Parathyroid adenoma (tissue), 2 donors: ENCODE results near the gene ABCA6.

ENCODE experiments used
- H2AFZ ChIP-seq: fragments of 300-600 bp; sonication (generic); one replicate; pipeline ENCODE4 v1.7.0; 2017; ENCODE audit warnings: antibody characterized with exemption, mild to moderate bottlenecking
- H3K27ac ChIP-seq: fragments of 300-600 bp; sonication (generic); one replicate; pipeline ENCODE4 v1.7.0; 2017
- H3K27me3 ChIP-seq: fragments of 300-600 bp; sonication (generic); one replicate; pipeline ENCODE4 v1.7.0; 2017; ENCODE audit warnings: low read length; ENCODE audit not compliant: control insufficient read depth, insufficient read depth
- H3K36me3 ChIP-seq: fragments of 300-600 bp; sonication (generic); one replicate; pipeline ENCODE4 v1.7.0; 2017; ENCODE audit warnings: low read length; ENCODE audit not compliant: control insufficient read depth, insufficient read depth
- H3K4me1 ChIP-seq: fragments of 300-600 bp; sonication (generic); one replicate; pipeline ENCODE4 v1.7.0; 2017; ENCODE audit warnings: control low read depth
- H3K4me2 ChIP-seq: fragments of 300-600 bp; sonication (generic); one replicate; pipeline ENCODE4 v1.7.0; 2017; ENCODE audit warnings: low read length
- H3K4me3 ChIP-seq: fragments of 300-600 bp; sonication (generic); one replicate; pipeline ENCODE4 v1.7.0; 2017; ENCODE audit warnings: low read depth, low read length
- H3K79me2 ChIP-seq: fragments of 300-600 bp; sonication (generic); one replicate; pipeline ENCODE4 v1.7.0; 2017; ENCODE audit warnings: control low read depth
- H3K9ac ChIP-seq: fragments of 300-600 bp; sonication (generic); one replicate; pipeline ENCODE4 v1.7.0; 2017; ENCODE audit warnings: mild to moderate bottlenecking
- H3K9me3 ChIP-seq: fragments of 300-600 bp; sonication (generic); one replicate; pipeline ENCODE4 v1.7.0; 2017; ENCODE audit warnings: low read length; ENCODE audit not compliant: control insufficient read depth
- TF ChIP-seq, protein P1 (sequence below): fragments of 300-600 bp; sonication (generic); IDR thresholded peaks from one replicate; pipeline ENCODE4 v1.7.0; 2017; ENCODE audit warnings: antibody characterized with exemption, mild to moderate bottlenecking
- donor health status: primary hyperparathyroidism.

Gene ABCA6

GRCh38 chr17:69111794-69112193 is 29.9 kb downstream of the ABCA6 start:
- H3K4me2 ChIP-seq = no peak overlapping the region
- H3K79me2 ChIP-seq = no peaks in the 10 kb centered on the region
- no peaks in the 10 kb centered on the region for H3K9me3 ChIP-seq
- H3K4me1 ChIP-seq = no peaks in the 10 kb centered on the region
- H2AFZ ChIP-seq = no peak overlapping the region
- TF ChIP-seq, protein P1, sequence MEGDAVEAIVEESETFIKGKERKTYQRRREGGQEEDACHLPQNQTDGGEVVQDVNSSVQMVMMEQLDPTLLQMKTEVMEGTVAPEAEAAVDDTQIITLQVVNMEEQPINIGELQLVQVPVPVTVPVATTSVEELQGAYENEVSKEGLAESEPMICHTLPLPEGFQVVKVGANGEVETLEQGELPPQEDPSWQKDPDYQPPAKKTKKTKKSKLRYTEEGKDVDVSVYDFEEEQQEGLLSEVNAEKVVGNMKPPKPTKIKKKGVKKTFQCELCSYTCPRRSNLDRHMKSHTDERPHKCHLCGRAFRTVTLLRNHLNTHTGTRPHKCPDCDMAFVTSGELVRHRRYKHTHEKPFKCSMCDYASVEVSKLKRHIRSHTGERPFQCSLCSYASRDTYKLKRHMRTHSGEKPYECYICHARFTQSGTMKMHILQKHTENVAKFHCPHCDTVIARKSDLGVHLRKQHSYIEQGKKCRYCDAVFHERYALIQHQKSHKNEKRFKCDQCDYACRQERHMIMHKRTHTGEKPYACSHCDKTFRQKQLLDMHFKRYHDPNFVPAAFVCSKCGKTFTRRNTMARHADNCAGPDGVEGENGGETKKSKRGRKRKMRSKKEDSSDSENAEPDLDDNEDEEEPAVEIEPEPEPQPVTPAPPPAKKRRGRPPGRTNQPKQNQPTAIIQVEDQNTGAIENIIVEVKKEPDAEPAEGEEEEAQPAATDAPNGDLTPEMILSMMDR = no peak
- H3K4me3 ChIP-seq = no peak overlapping the region
- no peaks in the 10 kb centered on the region for H3K36me3 ChIP-seq
- no peaks in the 10 kb centered on the region for H3K27me3 ChIP-seq
- no peak overlapping the region for H3K27ac ChIP-seq
- H3K9ac ChIP-seq = no peak overlapping the region

DNA sequence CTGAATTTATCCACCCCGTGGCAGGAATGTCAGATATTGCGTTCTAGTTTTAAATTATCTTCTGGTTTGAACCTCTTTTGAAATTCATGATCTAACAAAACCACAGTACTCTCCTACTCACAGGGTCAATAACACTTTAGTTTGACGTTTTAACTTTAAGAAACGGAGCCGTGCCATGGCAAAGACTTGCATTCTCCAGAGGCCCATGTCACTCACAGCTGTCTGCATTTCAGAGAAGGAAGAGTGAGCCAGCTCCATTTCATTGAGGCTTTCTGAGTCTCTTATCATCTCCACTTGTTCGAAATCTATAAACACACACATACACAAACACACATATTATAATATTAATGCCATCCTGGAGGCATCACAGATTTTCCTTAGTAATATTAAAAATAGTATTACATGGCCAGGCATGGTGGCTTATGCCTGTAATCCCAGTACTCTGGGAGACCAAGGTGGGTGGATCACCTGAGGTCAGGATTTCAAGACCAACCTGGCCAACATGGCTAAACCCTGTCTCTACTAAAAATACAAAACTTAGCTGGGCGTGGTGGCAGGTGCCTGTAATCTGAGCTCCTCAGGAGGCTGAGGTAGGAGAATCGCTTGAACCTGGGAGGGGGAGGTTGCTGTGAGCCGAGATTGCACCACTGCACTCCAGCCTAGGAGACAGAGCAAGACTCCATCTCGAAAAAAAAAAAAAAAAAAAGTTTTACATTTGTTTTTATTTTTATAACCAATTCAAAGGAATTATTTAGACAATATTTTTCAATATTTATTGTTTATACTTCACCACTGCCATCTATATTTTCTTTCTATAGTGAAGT is 35.6 kb downstream of the ABCA6 start:
- TF ChIP-seq, protein P1 = no peak

GRCh38 chr17:69103557-69104233 is 38.0 kb downstream of the ABCA6 start:
- no peak overlapping the region for H3K4me2 ChIP-seq
- no peaks in the 10 kb centered on the region for H3K27me3 ChIP-seq
- H3K9ac ChIP-seq = no peak overlapping the region
- H2AFZ ChIP-seq = no peak overlapping the region
- no peaks in the 10 kb centered on the region for H3K79me2 ChIP-seq
- TF ChIP-seq, protein P1 = no peak
- H3K4me3 ChIP-seq = no peak overlapping the region
- no peaks in the 10 kb centered on the region for H3K9me3 ChIP-seq
- H3K27ac ChIP-seq = no peak overlapping the region
- no peaks in the 10 kb centered on the region for H3K4me1 ChIP-seq
- no peaks in the 10 kb centered on the region for H3K36me3 ChIP-seq

More for the DNA sequence above, 35.6 kb downstream of the ABCA6 start:
- Histone ChIP-seq H3K4me2 (no peak overlapping the region), H3K27ac (no peak overlapping the region), H3K36me3 (no peaks in the 10 kb centered on the region), H2AFZ (no peak overlapping the region), H3K4me1 (no peaks in the 10 kb centered on the region), H3K27me3 (no peaks in the 10 kb centered on the region), H3K9ac (no peak overlapping the region), H3K4me3 (no peak overlapping the region), H3K79me2 (no peaks in the 10 kb centered on the region), H3K9me3 (no peaks in the 10 kb centered on the region)

DNA sequence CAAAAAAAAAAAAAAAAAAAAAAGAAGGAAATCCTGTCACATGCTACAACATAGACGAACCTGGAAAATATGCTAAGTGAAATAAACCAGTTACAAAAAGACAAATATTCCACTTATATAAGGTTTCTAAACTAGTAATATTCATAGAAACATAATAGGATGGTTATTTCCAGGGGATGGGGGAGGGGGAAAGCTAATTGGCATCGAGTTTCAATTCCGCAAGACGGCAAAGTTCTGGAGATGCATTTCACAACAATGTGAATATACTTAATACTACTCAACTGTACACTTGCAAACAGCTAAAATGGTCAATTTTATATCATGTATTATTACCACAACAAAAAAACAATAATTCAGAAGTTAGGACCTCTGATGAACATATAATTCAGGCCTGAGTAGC is 43.1 kb downstream of the ABCA6 start:
- H3K4me3 ChIP-seq = no peak overlapping the region
- no peak overlapping the region for H3K9ac ChIP-seq
- no peak overlapping the region for H3K4me2 ChIP-seq
- no peaks in the 10 kb centered on the region for H3K4me1 ChIP-seq
- no peaks in the 10 kb centered on the region for H3K9me3 ChIP-seq
- no peaks in the 10 kb centered on the region for H3K79me2 ChIP-seq
- no peak overlapping the region for H3K27ac ChIP-seq
- H2AFZ ChIP-seq = no peak overlapping the region
- H3K27me3 ChIP-seq = no peaks in the 10 kb centered on the region
- TF ChIP-seq, protein P1 = no peak
- no peaks in the 10 kb centered on the region for H3K36me3 ChIP-seq
